ENCODE data around the gene SHANK1. TPM values are rescaled to one million over a fixed set of nuclear protein-coding genes. Genes with fewer than 3 reads are reported as not detected.
"Not testable (repeated sequence)": the region's sequence is repeated elsewhere in the genome, so short reads cannot be mapped to it uniquely, and the experiment has no call there.

SHANK1 gene
- total and polyA plus RNA-seq, 5 donors from 2014 or later, result not detected

DNA sequence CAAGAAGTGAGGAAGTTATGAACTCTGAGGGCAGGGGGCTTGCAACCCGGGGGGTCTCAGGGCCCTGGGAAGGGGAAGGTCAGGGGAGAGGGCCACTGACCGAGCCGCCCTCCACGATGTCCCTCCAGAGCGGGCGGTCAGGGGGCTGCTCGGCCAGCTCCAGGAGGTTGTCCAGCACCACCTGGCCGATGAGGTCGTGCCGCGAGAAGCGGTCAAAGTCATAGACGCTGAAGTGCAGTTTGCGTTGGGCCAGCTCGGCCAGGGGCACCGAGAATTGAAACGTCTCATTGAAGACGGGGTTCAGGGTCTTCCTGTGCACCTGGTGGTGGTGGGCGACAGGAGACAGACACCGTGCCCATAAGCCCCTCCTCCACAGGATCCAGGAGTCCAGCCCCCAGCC, 90.4 kb downstream of the SHANK1 start:
- Histone ChIP-seq H3K27me3 (ENCODE audit: control insufficient read depth, insufficient read depth, low read length) (no peaks in the 10 kb centered on the region), H3K27ac (ENCODE audit: insufficient read depth, low read length, poor library complexity, severe bottlenecking) (no peak overlapping the region), H3K4me1 (ENCODE audit: control insufficient read depth, insufficient read depth, low read length, poor library complexity, severe bottlenecking) (no peaks in the 10 kb centered on the region), H3K4me3 (ENCODE audit: low read depth, low read length) (no peak overlapping the region), H3K36me3 (ENCODE audit: control insufficient read depth, insufficient read depth, low read length) (no peaks in the 10 kb centered on the region), H3K9me3 (ENCODE audit: control insufficient read depth in 2 of 2, low read length in 2 of 2) (peaks cover 8 to 10% of the 10 kb centered on the region in 2 experiments)
- Mint-ChIP-seq H3K27ac (no peak overlapping the region), H3K4me3 (no peak overlapping the region), H3K4me1 (no peaks in the 10 kb centered on the region), H3K36me3 (no peaks in the 10 kb centered on the region), H3K27me3 (peaks cover 11% of the 10 kb centered on the region), H3K9me3 (peaks cover 0 to 15% (median 4%) of the 10 kb centered on the region in 7 donors)
- DNase-seq, result no peak
- no peak for ATAC-seq (ENCODE audit: low read depth in 2 of 2)

DNA sequence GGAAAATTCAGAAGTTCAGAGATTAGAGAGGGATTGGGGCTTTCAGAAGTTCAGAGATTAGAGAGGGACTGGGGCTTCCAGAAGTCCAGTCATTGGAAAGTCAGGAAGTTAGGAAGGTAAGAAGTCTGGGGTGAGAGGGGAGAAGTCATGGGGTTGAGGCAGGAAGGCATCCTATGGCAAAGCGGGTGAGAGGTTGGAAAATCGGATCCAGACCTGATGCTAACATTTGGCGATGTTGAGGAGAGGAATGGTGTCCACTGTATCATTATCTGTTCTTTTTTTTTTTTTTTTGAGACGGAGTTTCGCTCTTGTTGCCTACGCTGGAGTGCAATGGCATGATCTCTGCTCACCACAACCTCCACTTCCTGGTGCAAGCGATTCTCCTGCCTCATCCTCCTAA, 91.1 kb downstream of the SHANK1 start:
- Histone ChIP-seq H3K36me3 (ENCODE audit: control insufficient read depth, insufficient read depth, low read length) (no peaks in the 10 kb centered on the region), H3K4me1 (ENCODE audit: control insufficient read depth, insufficient read depth, low read length, poor library complexity, severe bottlenecking) (no peaks in the 10 kb centered on the region), H3K9me3 (ENCODE audit: control insufficient read depth in 2 of 2, low read length in 2 of 2) (peaks cover 3% of the 10 kb centered on the region in 2 experiments), H3K27me3 (ENCODE audit: control insufficient read depth, insufficient read depth, low read length) (no peaks in the 10 kb centered on the region), H3K4me3 (ENCODE audit: low read depth, low read length) (no peak overlapping the region), H3K27ac (ENCODE audit: insufficient read depth, low read length, poor library complexity, severe bottlenecking) (no peak overlapping the region)
- ATAC-seq (ENCODE audit: low read depth in 2 of 2), result no peak
- no peak for DNase-seq
- H3K4me3 Mint-ChIP-seq, result no peak overlapping the region
- H3K36me3 Mint-ChIP-seq, result no peaks in the 10 kb centered on the region
- H3K9me3 Mint-ChIP-seq, result peaks cover 0 to 9% (median 3%) of the 10 kb centered on the region in 7 donors
- no peaks in the 10 kb centered on the region for H3K4me1 Mint-ChIP-seq
- H3K27ac Mint-ChIP-seq, result no peak overlapping the region
- H3K27me3 Mint-ChIP-seq, result peaks cover 11% of the 10 kb centered on the region

DNA sequence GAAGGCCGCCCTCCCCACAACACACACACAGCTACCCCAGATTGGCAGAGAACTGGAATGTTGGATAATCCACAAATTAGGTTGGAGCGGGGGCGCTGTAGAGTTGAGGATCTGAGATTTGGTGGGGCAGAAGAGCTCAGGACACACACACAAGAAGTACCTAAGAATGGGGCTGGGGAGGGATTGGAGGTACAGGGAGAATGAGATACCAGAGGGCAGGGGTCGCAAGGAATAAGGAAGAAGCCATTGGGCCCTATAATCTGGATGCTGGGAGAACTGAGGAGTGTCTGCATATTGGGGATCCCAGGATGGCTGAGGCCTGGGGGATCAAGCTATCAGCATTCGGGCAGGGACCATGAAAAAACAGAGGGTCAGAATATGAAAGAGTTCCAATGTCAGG, 91.5 kb downstream of the SHANK1 start:
- Mint-ChIP-seq H3K27ac (no peak overlapping the region), H3K4me1 (no peaks in the 10 kb centered on the region), H3K27me3 (peaks cover 11% of the 10 kb centered on the region), H3K4me3 (no peak overlapping the region), H3K36me3 (no peaks in the 10 kb centered on the region), H3K9me3 (peaks cover 0 to 5% (median 1%) of the 10 kb centered on the region in 7 donors)
- H3K36me3 ChIP-seq (ENCODE audit: control insufficient read depth, insufficient read depth, low read length), result no peaks in the 10 kb centered on the region
- no peaks in the 10 kb centered on the region for H3K9me3 ChIP-seq (ENCODE audit: control insufficient read depth in 2 of 2, low read length in 2 of 2)
- H3K27ac ChIP-seq (ENCODE audit: insufficient read depth, low read length, poor library complexity, severe bottlenecking), result no peak overlapping the region
- DNase-seq (no peak), ATAC-seq (ENCODE audit: low read depth in 2 of 2) (no peak)
- H3K27me3 ChIP-seq (ENCODE audit: control insufficient read depth, insufficient read depth, low read length), result no peaks in the 10 kb centered on the region
- H3K4me1 ChIP-seq (ENCODE audit: control insufficient read depth, insufficient read depth, low read length, poor library complexity, severe bottlenecking), result no peaks in the 10 kb centered on the region
- no peak overlapping the region for H3K4me3 ChIP-seq (ENCODE audit: low read depth, low read length)

DNA sequence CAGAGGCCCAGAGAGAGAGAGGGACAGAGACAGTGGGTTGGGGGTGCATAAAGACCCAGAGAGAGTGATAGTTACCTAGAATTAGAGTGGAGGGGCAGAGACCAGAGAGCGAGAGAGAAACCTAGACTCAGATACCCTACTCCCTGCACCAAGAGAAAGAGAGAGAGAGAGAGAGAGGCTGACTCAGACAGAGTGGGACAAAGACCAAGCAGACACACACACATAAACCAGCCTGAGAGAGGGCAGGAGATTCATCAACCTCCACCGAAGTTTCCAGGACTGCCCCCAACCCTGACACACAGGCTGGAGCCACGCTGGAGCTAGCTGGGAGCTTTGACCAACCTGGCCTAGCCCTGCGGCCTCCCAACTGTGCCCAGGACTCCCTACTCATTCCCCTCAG, 92.8 kb downstream of the SHANK1 start:
- peaks cover 11% of the 10 kb centered on the region for H3K27me3 Mint-ChIP-seq
- ATAC-seq (ENCODE audit: low read depth in 2 of 2), result no peak
- Histone ChIP-seq H3K27ac (ENCODE audit: insufficient read depth, low read length, poor library complexity, severe bottlenecking) (no peak overlapping the region), H3K4me1 (ENCODE audit: control insufficient read depth, insufficient read depth, low read length, poor library complexity, severe bottlenecking) (no peaks in the 10 kb centered on the region), H3K4me3 (ENCODE audit: low read depth, low read length) (no peak overlapping the region), H3K27me3 (ENCODE audit: control insufficient read depth, insufficient read depth, low read length) (no peaks in the 10 kb centered on the region), H3K9me3 (ENCODE audit: control insufficient read depth in 2 of 2, low read length in 2 of 2) (no peaks in the 10 kb centered on the region), H3K36me3 (ENCODE audit: control insufficient read depth, insufficient read depth, low read length) (no peaks in the 10 kb centered on the region)
- H3K27ac Mint-ChIP-seq, result no peak overlapping the region
- H3K4me1 Mint-ChIP-seq, result no peaks in the 10 kb centered on the region
- H3K9me3 Mint-ChIP-seq, result peaks cover 0 to 2% (median 0%) of the 10 kb centered on the region in 7 donors
- DNase-seq, result no peak
- H3K4me3 Mint-ChIP-seq, result no peak overlapping the region
- H3K36me3 Mint-ChIP-seq, result no peaks in the 10 kb centered on the region

DNA sequence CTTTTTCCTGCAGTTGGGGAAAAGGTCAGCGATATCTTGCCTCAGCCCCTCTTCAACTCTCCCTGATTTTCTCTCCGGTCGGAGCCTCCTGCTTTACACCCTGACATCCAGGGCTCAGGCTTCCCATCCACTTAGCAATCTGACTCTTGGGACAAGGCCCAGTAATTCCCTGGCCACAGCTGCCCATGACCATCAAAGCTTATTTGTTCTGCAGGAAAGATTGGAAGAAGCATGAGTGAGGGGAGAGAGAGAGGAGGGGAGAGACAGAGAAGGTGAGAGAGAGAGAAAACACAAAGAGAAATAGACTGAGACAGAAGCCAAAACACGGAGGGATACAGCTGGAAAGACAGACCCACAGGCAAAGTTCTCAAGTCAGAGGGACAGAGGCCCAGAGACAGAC, 93.6 kb downstream of the SHANK1 start:
- no peaks in the 10 kb centered on the region for H3K4me1 Mint-ChIP-seq
- no peaks in the 10 kb centered on the region for H3K9me3 ChIP-seq (ENCODE audit: control insufficient read depth in 2 of 2, low read length in 2 of 2)
- H3K27ac Mint-ChIP-seq, result no peak overlapping the region
- H3K9me3 Mint-ChIP-seq, result peaks cover 0 to 2% (median 0%) of the 10 kb centered on the region in 7 donors
- no peaks in the 10 kb centered on the region for H3K27me3 ChIP-seq (ENCODE audit: control insufficient read depth, insufficient read depth, low read length)
- H3K27me3 Mint-ChIP-seq, result peaks cover 11% of the 10 kb centered on the region
- DNase-seq (no peak), ATAC-seq (ENCODE audit: low read depth in 2 of 2) (no peak)
- no peaks in the 10 kb centered on the region for H3K4me1 ChIP-seq (ENCODE audit: control insufficient read depth, insufficient read depth, low read length, poor library complexity, severe bottlenecking)
- H3K36me3 ChIP-seq (ENCODE audit: control insufficient read depth, insufficient read depth, low read length), result no peaks in the 10 kb centered on the region
- H3K4me3 ChIP-seq (ENCODE audit: low read depth, low read length), result no peak overlapping the region
- H3K4me3 Mint-ChIP-seq, result no peak overlapping the region
- no peaks in the 10 kb centered on the region for H3K36me3 Mint-ChIP-seq
- no peak overlapping the region for H3K27ac ChIP-seq (ENCODE audit: insufficient read depth, low read length, poor library complexity, severe bottlenecking)

DNA sequence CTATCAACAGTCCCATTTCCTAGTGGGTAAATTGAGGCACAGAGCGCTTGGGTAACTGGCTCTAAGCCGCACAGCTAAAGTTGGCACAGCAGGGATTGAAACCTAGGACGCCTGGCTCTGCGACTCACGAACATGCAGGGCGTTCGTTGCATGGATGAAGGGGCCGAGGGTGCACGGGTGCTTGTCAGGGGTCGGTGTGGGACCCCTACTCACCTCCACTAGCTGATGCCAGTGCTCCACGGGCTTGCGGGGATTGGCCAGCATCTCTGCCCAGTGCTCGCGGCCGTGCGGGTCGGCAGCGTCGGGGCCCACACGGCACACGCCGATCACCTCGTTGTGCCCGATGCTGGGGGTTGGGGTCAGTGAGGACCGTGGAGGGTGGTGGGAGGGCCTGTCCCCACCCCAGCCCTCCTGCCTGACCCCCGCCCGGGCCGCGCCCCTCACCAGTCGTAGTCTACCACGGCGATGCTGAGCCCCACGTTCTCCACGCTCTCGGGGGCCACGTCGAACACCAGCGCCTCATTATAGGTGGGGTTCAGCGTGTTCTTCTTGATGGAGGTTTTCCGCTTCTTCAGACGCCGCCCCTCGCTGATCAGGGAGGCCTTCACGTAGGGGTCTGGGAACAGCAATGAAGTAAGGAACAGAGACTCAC, 94.5 kb downstream of the SHANK1 start:
- Mint-ChIP-seq H3K4me3 (no peak overlapping the region), H3K27me3 (peaks cover 11% of the 10 kb centered on the region), H3K4me1 (no peaks in the 10 kb centered on the region), H3K27ac (no peak overlapping the region), H3K9me3 (peaks cover 0 to 2% (median 0%) of the 10 kb centered on the region in 7 donors), H3K36me3 (no peaks in the 10 kb centered on the region)
- no peaks in the 10 kb centered on the region for H3K36me3 ChIP-seq (ENCODE audit: control insufficient read depth, insufficient read depth, low read length)
- no peak for ATAC-seq (ENCODE audit: low read depth in 2 of 2)
- no peak overlapping the region for H3K4me3 ChIP-seq (ENCODE audit: low read depth, low read length)
- H3K27ac ChIP-seq (ENCODE audit: insufficient read depth, low read length, poor library complexity, severe bottlenecking), result no peak overlapping the region
- H3K9me3 ChIP-seq (ENCODE audit: control insufficient read depth in 2 of 2, low read length in 2 of 2), result no peaks in the 10 kb centered on the region
- DNase-seq, result no peak
- H3K4me1 ChIP-seq (ENCODE audit: control insufficient read depth, insufficient read depth, low read length, poor library complexity, severe bottlenecking), result no peaks in the 10 kb centered on the region
- no peaks in the 10 kb centered on the region for H3K27me3 ChIP-seq (ENCODE audit: control insufficient read depth, insufficient read depth, low read length)

DNA sequence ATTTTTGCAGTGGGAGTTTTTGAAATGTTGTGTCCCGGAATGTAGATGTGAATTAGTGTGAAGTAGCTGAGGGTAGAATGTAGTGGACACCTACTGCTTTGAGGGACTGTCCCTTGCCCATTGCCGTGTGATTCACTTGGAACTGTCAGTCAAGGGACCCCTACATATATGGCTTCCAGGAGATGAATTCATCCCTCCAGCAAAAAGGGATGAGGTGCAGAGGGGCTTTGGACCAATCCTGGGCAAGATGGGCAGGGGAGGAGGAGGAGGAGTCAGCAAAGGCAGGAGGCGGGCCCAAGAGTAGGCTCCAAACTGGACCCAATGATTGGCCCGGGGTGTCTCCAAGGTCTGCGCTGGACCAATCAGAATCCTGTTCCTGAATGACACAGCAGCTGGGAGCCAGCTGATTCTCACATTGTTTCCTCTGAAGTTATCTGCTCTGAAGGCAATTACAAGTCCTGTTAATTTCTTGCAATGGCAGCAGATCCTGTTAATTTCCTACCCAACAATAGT, 99.2 kb downstream of the SHANK1 start:
- not testable (repeated sequence) for H3K9me3 Mint-ChIP-seq; H3K4me3 Mint-ChIP-seq; H3K36me3 ChIP-seq (ENCODE audit: control insufficient read depth, insufficient read depth, low read length); H3K27ac ChIP-seq (ENCODE audit: insufficient read depth, low read length, poor library complexity, severe bottlenecking); DNase-seq; H3K27me3 ChIP-seq (ENCODE audit: control insufficient read depth, insufficient read depth, low read length); H3K27me3 Mint-ChIP-seq; H3K36me3 Mint-ChIP-seq; H3K4me1 ChIP-seq (ENCODE audit: control insufficient read depth, insufficient read depth, low read length, poor library complexity, severe bottlenecking); ATAC-seq (ENCODE audit: low read depth in 2 of 2); H3K9me3 ChIP-seq (ENCODE audit: control insufficient read depth in 2 of 2, low read length in 2 of 2); H3K4me1 Mint-ChIP-seq; H3K27ac Mint-ChIP-seq; H3K4me3 ChIP-seq (ENCODE audit: low read depth, low read length)

DNA sequence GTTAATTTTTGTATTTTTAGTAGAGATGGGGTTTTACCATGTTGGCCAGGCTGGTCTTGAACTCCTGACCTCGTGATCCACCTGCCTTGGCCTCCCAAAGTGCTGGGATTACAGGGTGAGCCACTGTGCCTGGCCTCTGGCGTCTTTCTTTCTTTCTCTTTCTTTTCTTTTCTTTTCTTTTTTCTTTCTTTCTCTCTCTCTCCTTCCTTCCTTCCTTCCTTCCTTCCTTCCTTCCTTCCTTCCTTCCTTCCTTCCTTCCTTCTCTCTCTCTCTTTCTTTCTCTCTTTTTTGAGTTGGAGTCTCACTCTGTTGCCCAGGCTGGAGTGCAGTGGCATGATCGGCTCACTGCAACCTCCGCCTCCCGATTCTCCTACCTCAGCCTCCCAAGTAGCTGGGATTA, 100.4 kb downstream of the SHANK1 start:
- not testable (repeated sequence) for H3K27ac Mint-ChIP-seq; DNase-seq; H3K27ac ChIP-seq (ENCODE audit: insufficient read depth, low read length, poor library complexity, severe bottlenecking); H3K36me3 ChIP-seq (ENCODE audit: control insufficient read depth, insufficient read depth, low read length); H3K4me3 ChIP-seq (ENCODE audit: low read depth, low read length); H3K4me3 Mint-ChIP-seq; H3K36me3 Mint-ChIP-seq; ATAC-seq (ENCODE audit: low read depth in 2 of 2); H3K9me3 ChIP-seq (ENCODE audit: control insufficient read depth in 2 of 2, low read length in 2 of 2); H3K4me1 Mint-ChIP-seq; H3K27me3 ChIP-seq (ENCODE audit: control insufficient read depth, insufficient read depth, low read length); H3K9me3 Mint-ChIP-seq; H3K4me1 ChIP-seq (ENCODE audit: control insufficient read depth, insufficient read depth, low read length, poor library complexity, severe bottlenecking); H3K27me3 Mint-ChIP-seq
